NK-92 treated with Interleukin-12 subunit alpha and Interleukin-12 subunit beta, amount 100 ng/mL, for 24 hours (cell line): ENCODE results near the gene MRPS18C.
"Not testable (repeated sequence)": the region's sequence is repeated elsewhere in the genome, so short reads cannot be mapped to it uniquely, and the experiment has no call there.

ENCODE experiments used
- DNase-seq: peaks from one replicate; lab custom pipeline; 2025; lab: John Stamatoyannopoulos, UW

The MRPS18C gene

GRCh38 chr4:83455281-83456183, at the start of gene MRPS18C, which contains the start of gene HELQ:
Gene MRPS18C, plus strand, starts transcription at chr4:83456058. Its CDS starts 20 bp downstream, at chr4:83456078.
Gene HELQ, minus strand, starts transcription at chr4:83455823. Its CDS starts 130 bp downstream, at chr4:83455693.
- peak; percentile 91 for DNase-seq

DNA sequence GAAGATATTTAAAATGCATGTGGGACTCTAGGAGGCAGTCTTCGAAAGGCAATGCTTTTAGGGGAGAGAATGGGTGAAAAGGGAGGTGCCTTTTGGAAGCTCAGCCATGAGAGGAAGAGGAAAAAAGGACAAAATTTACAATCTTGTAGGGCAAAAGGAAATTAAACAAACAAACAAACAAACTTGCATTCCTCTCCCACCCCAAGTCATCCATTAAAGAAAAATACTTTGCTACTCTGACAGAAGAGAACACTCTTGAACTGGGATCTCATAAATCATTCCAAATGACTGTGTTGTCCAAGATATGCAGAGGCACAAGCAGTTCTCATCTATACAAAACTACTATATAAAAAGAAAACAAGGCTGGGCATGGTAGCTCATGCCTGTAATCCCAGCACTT, 47.0 kb upstream of the MRPS18C start:
- no peak for DNase-seq

DNA sequence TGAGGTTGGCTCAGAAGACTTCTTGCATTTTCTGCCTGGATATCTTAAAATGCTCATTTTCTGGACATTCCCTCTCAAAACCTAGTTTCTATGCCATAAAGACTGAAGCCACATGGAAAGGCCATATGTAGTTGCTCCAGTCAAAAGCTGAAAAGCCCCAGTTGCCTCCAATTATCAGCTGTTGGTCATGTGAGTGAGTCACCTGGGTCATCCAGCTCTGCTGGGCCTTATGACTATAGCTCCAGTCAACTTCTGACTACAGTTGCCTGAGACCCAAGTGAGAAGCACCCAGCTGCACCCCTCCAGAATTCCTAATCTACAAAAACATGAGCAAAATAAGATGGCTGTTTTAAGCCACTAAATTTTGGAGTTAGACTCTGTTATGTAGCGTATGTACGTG, 42.2 kb upstream of the MRPS18C start:
- DNase-seq = no peak

DNA sequence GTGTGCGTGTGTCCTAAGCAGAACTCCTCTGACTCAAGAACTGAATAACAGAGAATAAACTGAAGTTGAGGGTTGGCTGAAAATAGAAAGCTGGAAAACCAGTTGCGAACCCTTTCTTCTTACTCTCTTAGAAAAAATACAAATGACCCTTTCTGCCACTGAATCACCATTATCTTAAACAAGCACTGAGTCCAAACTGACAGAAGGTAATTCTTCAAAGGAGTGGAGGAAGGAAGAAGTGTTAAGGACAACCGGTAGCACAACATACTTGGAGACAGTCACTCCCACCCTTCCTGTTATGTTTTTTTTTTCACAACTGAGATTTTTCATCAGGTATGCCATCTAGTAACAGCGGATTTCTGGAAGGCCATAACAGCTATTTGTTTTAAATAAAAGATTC, 38.3 kb upstream of the MRPS18C start:
- no peak for DNase-seq

GRCh38 chr4:83418211-83418610, 37.6 kb upstream of the MRPS18C start:
- DNase-seq = no peak

- DNase-seq = no peak
Observed at GRCh38 chr4:83431200-83431599, 24.7 kb upstream of the MRPS18C start.

GRCh38 chr4:83436680-83437079, 19.2 kb upstream of the MRPS18C start:
- no peak for DNase-seq

- no peak for DNase-seq
Observed at GRCh38 chr4:83438719-83439118, 17.1 kb upstream of the MRPS18C start.

- DNase-seq = no peak
Observed at GRCh38 chr4:83440148-83440814, 15.6 kb upstream of the MRPS18C start.

DNA sequence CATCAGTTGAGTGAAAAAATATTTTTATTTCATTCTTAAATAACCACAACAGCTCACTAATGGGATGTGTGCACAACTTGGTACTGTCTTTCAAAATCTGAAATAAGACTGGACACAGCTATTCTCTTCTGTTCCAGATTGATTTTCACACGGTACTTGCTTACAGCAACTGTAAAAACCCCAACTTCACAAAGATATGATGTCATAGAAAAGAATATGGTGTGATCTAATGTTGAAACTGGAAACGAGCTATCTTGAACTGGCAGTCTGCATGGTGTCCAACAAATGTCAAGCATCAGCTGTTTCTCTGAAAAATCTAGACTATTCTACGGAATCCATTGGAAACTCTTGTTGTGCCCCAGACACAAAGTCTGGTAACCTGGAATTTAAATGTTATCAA, 15.0 kb upstream of the MRPS18C start:
- DNase-seq = no peak

GRCh38 chr4:83449009-83449408, 6.8 kb upstream of the MRPS18C start:
- no peak for DNase-seq

DNA sequence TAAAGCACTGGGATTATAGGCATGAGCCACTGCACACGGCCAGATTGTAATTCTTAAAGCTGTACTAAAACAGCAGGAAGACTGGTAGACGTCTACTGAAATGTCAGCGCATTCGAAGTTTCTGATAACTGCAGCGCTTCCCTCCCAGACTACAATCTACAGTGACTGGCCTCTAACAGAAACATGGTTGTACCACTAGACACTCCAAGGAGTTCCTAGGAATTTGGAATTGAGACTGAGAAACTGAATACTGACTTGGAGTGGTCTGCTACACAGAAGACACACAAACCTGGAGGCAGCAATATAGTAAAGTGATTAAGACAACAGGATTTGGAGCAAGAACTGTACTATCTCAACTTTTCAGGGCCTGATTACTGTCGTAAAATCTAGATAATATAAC, 1.2 kb upstream of the MRPS18C start:
- no peak for DNase-seq

DNA sequence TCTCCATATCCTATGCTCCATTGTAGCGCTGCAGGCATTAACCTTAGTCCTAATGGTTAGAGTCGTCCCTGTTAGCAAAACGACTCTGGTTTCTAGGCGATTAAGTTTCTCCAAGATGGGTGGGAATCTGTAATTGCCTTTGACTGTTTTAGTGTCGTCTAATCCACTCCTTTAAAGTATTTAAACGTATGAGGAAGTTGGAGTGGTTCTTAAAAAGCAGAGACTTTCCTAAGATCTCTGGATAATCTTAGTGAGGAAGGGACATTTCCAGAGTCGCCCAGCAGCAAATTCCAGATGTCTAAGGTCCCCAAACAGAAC, 285 bp downstream of the MRPS18C start:
- no peak for DNase-seq

DNA sequence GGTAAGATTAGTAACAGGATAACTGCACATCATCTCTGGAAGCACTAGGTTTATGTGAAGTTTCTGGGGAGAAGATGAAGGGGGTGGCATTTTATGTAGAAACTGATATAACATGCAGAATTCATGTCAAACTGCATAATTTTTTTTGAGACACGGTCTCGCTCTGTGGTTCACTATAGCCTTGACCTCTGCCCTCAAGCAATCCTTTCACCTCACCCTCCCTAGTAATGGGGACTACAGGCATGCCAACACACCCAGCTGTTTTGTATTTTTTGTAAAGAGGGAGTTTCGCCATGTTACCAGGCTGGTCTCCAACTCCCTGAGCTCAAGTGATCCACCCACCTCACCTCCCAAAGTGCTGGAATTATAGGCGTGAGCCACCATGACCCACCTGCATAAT, 17.6 kb downstream of the MRPS18C start:
- no peak for DNase-seq

GRCh38 chr4:83473966-83474365, 18.1 kb downstream of the MRPS18C start:
- no peak for DNase-seq

GRCh38 chr4:83484500-83485461, 28.9 kb downstream of the MRPS18C start, which contains the start of gene ABRAXAS1:
Gene ABRAXAS1, minus strand, starts transcription at chr4:83485100. Its CDS starts 28 bp downstream, at chr4:83485072.
- peak; percentile 82 for DNase-seq

DNA sequence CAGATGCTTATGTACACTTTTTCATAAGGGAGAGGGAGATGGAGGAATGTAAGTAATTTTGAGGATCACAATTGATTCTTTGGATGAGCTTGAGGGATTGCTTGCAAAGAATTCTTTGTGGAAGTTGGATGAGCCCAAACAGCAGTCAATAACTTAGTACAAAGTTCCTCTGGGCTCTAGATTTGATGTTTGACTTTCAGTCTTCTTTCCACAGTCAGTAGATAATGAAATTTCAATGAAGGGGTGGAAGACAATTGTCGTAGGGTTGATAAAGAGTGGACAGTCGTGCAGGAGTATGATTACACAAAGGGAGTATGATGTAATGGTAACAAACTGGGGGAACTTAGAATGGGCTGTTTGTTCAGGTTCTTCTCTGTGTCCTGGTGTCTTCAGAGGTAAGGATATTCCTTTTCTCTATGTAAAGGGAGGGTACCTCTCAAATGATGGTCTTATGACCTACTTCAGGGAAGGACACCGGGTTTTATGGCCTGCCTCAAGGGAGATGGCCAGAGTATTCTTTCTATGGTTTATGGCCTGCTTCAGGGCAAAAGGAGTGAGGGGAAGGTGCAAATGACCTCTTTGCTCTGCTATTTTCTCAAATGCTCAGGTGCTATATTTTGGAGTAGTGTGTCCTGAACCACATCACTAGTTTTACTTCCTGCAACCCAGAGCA, 30.7 kb downstream of the MRPS18C start:
- DNase-seq = no peak

DNA sequence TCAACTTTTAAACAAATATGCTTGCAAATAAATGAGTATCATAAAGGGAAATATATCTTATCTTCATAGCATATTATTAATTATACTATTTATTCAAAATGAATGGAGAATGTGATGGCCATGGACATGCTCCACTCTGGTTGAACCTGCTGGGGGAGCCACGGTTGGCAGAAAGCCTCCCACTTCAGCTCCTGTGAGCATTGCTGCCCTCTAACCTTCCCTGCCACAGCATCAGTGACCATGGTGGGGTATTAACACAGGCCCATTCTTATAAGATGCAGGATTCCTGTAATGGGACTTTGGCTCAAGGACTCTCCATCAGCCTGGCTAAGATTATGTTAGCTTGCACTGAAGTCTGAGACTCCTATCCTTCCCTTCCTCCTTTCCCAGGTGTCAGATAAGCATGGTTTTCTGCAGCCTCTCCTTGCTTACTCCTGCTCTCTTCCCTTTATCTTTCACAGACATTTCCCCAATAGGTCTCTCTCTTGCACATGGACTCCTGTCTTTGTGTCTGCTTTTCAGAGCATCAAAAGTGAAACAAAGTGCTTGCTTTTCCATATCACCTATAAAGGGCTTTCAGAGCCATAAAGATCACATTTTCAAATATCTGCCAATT, 34.0 kb downstream of the MRPS18C start:
- DNase-seq = no peak

DNA sequence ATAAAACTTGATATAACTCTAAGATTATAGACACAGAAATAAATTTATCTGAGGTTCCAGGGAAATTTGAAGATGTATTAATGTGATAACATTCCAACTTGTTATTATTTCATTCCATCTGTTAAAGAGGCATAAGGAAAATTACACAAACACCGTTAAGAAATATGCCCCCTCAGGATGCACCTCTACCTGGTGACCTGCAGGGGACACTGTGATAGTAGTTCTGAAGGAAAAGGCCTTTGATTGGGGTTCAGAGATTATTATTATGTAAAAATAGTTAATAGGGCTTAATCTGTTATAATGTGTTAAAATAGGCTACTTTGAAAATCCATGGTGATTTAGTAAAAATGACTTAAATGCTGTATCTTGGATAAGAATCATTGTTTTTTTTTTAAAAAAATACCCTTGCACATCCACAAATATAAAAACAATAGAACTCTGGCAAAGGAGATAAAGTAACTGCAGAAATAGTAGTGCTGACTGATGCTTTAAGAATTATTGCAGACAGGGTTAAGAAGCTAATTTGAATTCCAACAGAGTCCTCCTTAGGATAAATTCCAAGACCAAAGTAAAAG, 35.1 kb downstream of the MRPS18C start:
- no peak for DNase-seq

DNA sequence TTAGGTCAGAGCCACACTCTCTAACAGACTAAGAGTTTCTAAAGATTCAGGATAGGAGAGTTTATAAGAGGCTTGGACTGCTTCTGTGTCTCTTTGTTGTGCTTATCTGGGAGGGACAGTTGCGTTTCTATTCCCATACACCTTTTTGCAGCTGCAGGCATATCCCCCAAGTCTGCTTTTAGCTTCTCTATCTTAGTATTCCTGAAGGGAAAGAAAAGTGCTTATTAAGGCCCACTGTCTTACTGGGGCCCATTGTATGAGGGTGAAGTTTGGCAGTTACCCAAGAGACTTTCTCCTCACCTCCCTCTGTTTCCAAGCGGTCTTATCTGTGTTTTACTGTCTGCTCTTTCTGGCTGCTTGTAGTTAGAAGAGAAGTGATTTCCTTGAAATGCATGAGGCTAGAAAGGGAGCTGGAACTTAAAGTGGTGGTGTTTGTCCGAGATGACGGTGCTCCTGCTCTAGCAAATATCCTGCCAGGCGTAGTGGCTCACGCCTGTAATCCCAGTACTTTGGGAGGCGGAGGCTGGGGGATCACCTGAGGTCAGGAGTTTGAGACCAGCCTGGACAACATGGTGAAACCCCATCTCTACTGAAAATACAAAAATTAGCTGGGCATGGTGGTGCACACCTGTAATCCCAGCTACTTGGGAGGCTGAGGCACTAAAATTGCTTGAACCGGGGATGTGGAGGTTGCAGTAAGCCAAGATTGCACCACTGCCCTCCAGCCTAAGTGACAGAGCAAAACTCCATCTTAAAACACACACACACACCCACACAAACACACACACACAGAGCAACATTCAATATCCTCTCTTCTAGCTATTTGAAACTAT, 40.4 kb downstream of the MRPS18C start:
- not testable (repeated sequence) for DNase-seq
